SK-N-SH treated with all-trans-retinoic acid at 6 μM for 48 hours (cell line): ENCODE measurements around the gene E2F6.

Source experiments
- ARNTL ChIP-seq: fragments of 450-650 bp; formaldehyde crosslinking; IDR thresholded peaks from 2 replicates; pipeline ENCODE4 v1.5.0; 2020; ENCODE audit warnings: low read depth, mild to moderate bottlenecking, moderate library complexity, borderline replicate concordance
- TF ChIP-seq, protein P1 (sequence below): fragments of 250-450 bp; sonication (Bioruptor Pico); IDR thresholded peaks from 2 replicates; pipeline ENCODE4 v1.8.0; 2020; ENCODE audit warnings: mild to moderate bottlenecking, moderate library complexity, borderline replicate concordance

DNA sequence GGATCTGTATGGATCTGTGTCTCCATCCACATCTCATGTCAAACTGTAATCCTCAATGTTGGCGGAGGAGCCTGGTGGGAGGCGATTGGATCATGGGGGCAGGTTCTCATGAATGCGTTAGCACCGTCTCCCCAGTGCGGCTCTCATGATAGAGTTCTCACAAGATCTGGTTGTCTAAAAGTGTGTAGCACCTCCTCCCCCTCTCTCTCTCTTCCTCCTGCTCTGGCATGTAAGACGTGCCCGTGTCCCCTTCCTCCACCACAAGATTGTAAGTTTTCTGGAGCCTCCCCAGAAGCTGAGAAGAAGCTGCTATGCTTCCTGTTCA, 66.6 kb downstream of the E2F6 start:
- TF ChIP-seq, protein P1, sequence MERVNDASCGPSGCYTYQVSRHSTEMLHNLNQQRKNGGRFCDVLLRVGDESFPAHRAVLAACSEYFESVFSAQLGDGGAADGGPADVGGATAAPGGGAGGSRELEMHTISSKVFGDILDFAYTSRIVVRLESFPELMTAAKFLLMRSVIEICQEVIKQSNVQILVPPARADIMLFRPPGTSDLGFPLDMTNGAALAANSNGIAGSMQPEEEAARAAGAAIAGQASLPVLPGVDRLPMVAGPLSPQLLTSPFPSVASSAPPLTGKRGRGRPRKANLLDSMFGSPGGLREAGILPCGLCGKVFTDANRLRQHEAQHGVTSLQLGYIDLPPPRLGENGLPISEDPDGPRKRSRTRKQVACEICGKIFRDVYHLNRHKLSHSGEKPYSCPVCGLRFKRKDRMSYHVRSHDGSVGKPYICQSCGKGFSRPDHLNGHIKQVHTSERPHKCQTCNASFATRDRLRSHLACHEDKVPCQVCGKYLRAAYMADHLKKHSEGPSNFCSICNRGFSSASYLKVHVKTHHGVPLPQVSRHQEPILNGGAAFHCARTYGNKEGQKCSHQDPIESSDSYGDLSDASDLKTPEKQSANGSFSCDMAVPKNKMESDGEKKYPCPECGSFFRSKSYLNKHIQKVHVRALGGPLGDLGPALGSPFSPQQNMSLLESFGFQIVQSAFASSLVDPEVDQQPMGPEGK (CRISPR knock-in tag) = no peak
- TF ChIP-seq ARNTL = no peak
